LNCaP clone FGC (cell line): ENCODE measurements around the gene STK10.

Experiments used
- DNase-seq: peaks from one replicate; pipeline ENCODE4 v3.0.0-alpha.2; 2011; ENCODE audit warnings: low read depth
- H3K4me3 ChIP-seq: 2 replicates; pipeline ENCODE4 v1.5.1; 2011; ENCODE audit warnings: mild to moderate bottlenecking, low read depth, low read length, control low read depth
- CTCF ChIP-seq: IDR thresholded peaks from 2 replicates; pipeline ENCODE4 v1.5.1; 2012; ENCODE audit warnings: mild to moderate bottlenecking; ENCODE audit not compliant: control insufficient read depth, insufficient read depth; ENCODE audit errors: extremely low read depth

STK10 gene

DNA sequence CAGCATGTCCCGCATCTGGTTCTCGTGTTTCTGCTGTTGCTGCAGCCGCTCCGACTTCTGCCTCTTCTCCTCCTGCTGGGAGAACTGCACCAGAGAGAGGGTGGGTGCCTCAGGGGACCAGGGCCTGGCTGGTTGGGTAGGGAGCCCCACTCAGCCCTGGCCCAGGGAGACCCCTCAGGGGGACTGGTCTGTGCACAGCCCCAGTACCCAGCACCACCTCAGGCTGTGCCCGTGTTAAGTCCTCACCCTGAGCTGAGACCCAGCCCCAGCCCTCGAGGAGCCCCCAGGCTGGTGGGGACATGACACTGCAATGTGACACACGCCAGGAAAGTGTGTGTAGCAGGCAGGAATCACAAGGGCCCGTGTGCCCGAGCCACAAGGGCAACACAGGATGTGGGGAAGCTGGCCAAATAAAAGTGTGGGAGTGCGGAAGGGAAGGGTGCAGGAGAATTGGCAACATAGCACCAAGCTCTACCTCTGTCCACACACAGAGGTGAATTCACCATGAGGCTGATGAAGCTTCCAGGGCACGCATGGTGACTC lies 133.3 kb downstream of the STK10 start:
- no peak for TF ChIP-seq CTCF
- no peak overlapping the region for H3K4me3 ChIP-seq
- no peak for DNase-seq

GRCh38 chr5:172052450-172053236 lies 135.4 kb downstream of the STK10 start:
- TF ChIP-seq CTCF = peak; percentile 27; the same call in 1 of the 2 replicates
- H3K4me3 ChIP-seq = no peak overlapping the region
- no peak for DNase-seq

- no peak for DNase-seq
- TF ChIP-seq CTCF = no peak
- no peak overlapping the region for H3K4me3 ChIP-seq
Measured at GRCh38 chr5:172051643-172052339, 136.2 kb downstream of the STK10 start.

DNA sequence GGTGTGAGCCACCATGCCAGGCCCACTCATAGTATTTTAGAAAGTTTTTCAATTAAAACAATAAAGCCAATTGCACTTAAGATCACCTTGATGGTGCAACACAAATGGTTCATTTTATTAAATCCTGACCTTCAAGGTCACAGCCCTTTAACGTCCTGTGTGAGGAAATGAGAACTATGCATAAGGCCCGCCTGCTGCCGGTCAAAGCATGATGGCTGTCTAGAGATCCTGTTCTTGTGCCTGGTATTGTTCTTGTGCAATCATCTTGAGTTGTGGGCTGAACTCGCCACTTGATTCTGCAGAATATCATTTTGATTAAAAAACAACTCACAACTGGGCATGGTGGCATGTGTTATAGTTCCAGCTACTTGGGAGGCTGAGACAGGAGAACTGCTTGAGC lies 137.9 kb downstream of the STK10 start:
- no peak for TF ChIP-seq CTCF
- DNase-seq = no peak
- no peak overlapping the region for H3K4me3 ChIP-seq

DNA sequence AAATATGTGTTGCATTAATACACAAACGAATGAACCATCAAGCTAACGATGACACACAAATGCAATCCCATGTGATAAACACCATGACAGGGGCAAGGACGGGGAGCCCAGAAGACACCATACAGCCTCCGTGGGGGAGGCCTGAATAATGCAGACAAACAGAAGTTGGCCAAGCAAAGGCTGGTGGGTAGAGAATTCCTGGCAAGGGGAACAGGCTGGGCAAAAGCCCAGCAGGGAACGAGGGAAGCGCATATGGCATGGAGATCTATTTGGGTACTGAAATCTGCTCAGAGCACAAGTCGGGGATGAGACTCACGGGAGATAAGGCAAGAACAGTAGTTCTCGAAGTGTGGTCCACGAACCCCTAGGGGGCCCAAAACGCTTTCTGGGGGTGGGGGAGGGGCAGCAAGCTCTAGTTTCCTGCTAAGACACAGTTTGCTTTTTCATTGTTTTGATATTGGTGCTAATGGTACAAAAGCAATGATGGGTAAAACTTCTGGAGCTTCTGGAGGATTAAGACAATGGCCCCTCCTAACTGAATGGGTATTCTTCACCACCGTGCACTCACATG lies 138.7 kb downstream of the STK10 start:
- no peak overlapping the region for H3K4me3 ChIP-seq
- TF ChIP-seq CTCF = no peak
- no peak for DNase-seq

- no peak overlapping the region for H3K4me3 ChIP-seq
- no peak for DNase-seq
- TF ChIP-seq CTCF = no peak
Measured at GRCh38 chr5:172048539-172049101, 139.4 kb downstream of the STK10 start.
